ENCODE measurements around the gene TBX15.

TBX15 gene

GRCh38 chr1:118988186-118989005, at the start of gene TBX15:
TSS of gene TBX15 (minus strand) at chr1:118988343. CDS start at chr1:118987795, 548 bp downstream.
- DNase-seq = no peak

GRCh38 chr1:119034359-119034758, 46.2 kb upstream of the TBX15 start:
- DNase-seq = no peak

GRCh38 chr1:119032986-119033385, 44.8 kb upstream of the TBX15 start:
- no peak for DNase-seq

- DNase-seq = no peak
Measured at GRCh38 chr1:119027759-119028158, 39.6 kb upstream of the TBX15 start.

- no peak for DNase-seq
Measured at GRCh38 chr1:119026956-119027355, 38.8 kb upstream of the TBX15 start.

GRCh38 chr1:119015547-119015946, 27.4 kb upstream of the TBX15 start:
- no peak for DNase-seq

- DNase-seq = no peak
Measured at GRCh38 chr1:119012383-119012782, 24.2 kb upstream of the TBX15 start.

GRCh38 chr1:119011706-119012105, 23.6 kb upstream of the TBX15 start:
- no peak for DNase-seq

GRCh38 chr1:119011116-119011515, 23.0 kb upstream of the TBX15 start:
- DNase-seq = no peak

- no peak for DNase-seq
Measured at GRCh38 chr1:119010201-119010600, 22.1 kb upstream of the TBX15 start.

GRCh38 chr1:119009312-119009655, 21.1 kb upstream of the TBX15 start:
- DNase-seq = no peak

- DNase-seq = peak; percentile 12
Measured at GRCh38 chr1:119008483-119009311, 20.6 kb upstream of the TBX15 start.

GRCh38 chr1:119007670-119008482, 19.7 kb upstream of the TBX15 start:
- no peak for DNase-seq

GRCh38 chr1:119007339-119007669, 19.2 kb upstream of the TBX15 start:
- DNase-seq = no peak

- no peak for DNase-seq
Measured at GRCh38 chr1:119006406-119007279, 18.5 kb upstream of the TBX15 start.

GRCh38 chr1:119005724-119006405, 17.7 kb upstream of the TBX15 start:
- DNase-seq = no peak

- DNase-seq = no peak
Measured at GRCh38 chr1:119004781-119005180, 16.6 kb upstream of the TBX15 start.

- DNase-seq = no peak
Measured at GRCh38 chr1:119004129-119004527, 16.0 kb upstream of the TBX15 start.

- DNase-seq = no peak
Measured at GRCh38 chr1:119003413-119004128, 15.4 kb upstream of the TBX15 start.

- DNase-seq = no peak
Measured at GRCh38 chr1:119002028-119002686, 14.0 kb upstream of the TBX15 start.

Measured in DMS153 (cell line).